ENCODE data around the gene FOXD2. TPM values are rescaled to one million over a fixed set of nuclear protein-coding genes. Genes with fewer than 3 reads are reported as not detected.

The FOXD2 gene
- total and polyA plus RNA-seq, 11 donors: 0.01 to 0.14 (median 0.08) TPM; not detected in 4

GRCh38 chr1:47436979-47437446 is 831 bp upstream of the FOXD2 start:
- Histone ChIP-seq H3K4me1 (peaks cover 4 to 62% (median 28%) of the 10 kb centered on the region in 12 donors), H3K36me3 (no peaks in the 10 kb centered on the region), H3K27me3 (peaks cover 41 to 98% (median 82%) of the 10 kb centered on the region in 9 donors), H3K27ac (peak overlapping the region in 11 of 12 donors; percentile 49 to 90 (median 68)), H3K4me3 (peak overlapping the region; percentile 36 to 81 (median 70)), H3K9me3 (no peaks in the 10 kb centered on the region)
- WGBS, 4 donors: 0 to 1% (median 0%) methylated on average over 12 to 46 of the region's 46 CpGs
- intact Hi-C loops (cut with DNase I): loop anchor here in 4 of 10 donors (1.0 to 5.0 kb wide), 4 partner anchors 130 to 274 kb away; no protein-coding TSS in a partner anchor
- TF ChIP-seq POLR2A (IDR thresholded peaks at IDR 0.05) (no peak), CTCF (IDR thresholded peaks at IDR 0.05) (no peak)
- peak in 1 of 4 donors; percentile 15 for ATAC-seq
- no peak for DNase-seq

GRCh38 chr1:47438165-47439016 is 547 bp downstream of the FOXD2 start:
- peak overlapping the region in 8 of 12 donors; percentile 60 to 90 (median 68) for H3K27ac ChIP-seq
- 2 to 4% (median 3%) methylated on average over 22 to 117 of the region's 117 CpGs for WGBS, 4 donors
- intact Hi-C loops (cut with DNase I): loop anchor here in 1 of 10 donors (5.0 kb wide), 2 partner anchors 129 to 184 kb away; no protein-coding TSS in a partner anchor
- H3K36me3 ChIP-seq: no peaks in the 10 kb centered on the region
- peaks cover 46 to 98% (median 85%) of the 10 kb centered on the region in 9 donors for H3K27me3 ChIP-seq
- peak overlapping the region; percentile 36 to 81 (median 70) for H3K4me3 ChIP-seq
- ATAC-seq (no peak), DNase-seq (no peak)
- TF ChIP-seq POLR2A (IDR thresholded peaks at IDR 0.05) (no peak), CTCF (IDR thresholded peaks at IDR 0.05) (no peak)
- peaks cover 4 to 48% (median 25%) of the 10 kb centered on the region in 12 donors for H3K4me1 ChIP-seq
- no peaks in the 10 kb centered on the region for H3K9me3 ChIP-seq

- no peaks in the 10 kb centered on the region for H3K36me3 ChIP-seq
- peaks cover 54 to 98% (median 86%) of the 10 kb centered on the region in 9 donors for H3K27me3 ChIP-seq
- no peak overlapping the region for H3K27ac ChIP-seq
- DNase-seq (no peak), ATAC-seq (no peak)
- H3K9me3 ChIP-seq: no peaks in the 10 kb centered on the region
- intact Hi-C loops (cut with DNase I): loop anchor here in 1 of 10 donors (5.0 kb wide), 2 partner anchors 128 to 183 kb away; no protein-coding TSS in a partner anchor
- no peak for TF ChIP-seq CTCF (IDR thresholded peaks at IDR 0.05)
- TF ChIP-seq POLR2A (IDR thresholded peaks at IDR 0.05): no peak
- peaks cover 0 to 46% (median 19%) of the 10 kb centered on the region in 12 donors for H3K4me1 ChIP-seq
- 10 to 23% (median 16%) methylated on average over 11 to 86 of the region's 86 CpGs for WGBS, 4 donors
- peak overlapping the region in 6 of 12 donors; percentile 33 to 76 (median 74) for H3K4me3 ChIP-seq
These were observed 1.4 kb downstream of the FOXD2 start for GRCh38 chr1:47439017-47439818.
